ENCODE data around the gene GRIP1. TPM values are rescaled to one million over a fixed set of nuclear protein-coding genes. Genes with fewer than 3 reads are reported as not detected.

GRIP1 gene
- total RNA-seq, 1 donor from 2014 or later, result not detected

DNA sequence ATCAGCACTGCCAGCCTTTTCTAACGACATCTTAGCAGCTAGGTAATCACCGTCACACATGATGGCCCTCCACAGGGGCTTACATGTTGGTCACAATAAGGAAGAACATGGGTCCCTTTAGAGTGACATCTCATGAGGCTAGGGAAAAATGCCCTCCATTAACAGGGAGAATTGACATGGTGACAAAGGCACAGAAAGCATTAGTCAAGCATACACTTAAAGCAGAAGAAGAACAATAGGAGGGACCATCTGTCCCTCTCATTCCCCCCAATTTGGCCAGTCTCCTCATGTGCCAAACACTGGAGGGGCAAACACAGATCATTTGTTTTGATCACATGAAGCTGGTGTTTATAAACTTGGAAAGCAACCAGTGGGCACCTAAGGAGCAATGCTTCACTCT, 78.0 kb downstream of the GRIP1 start:
- intact Hi-C loops (cut with micrococcal nuclease), result no loop called here
- H3K27ac Mint-ChIP-seq, result no peak overlapping the region
- no peaks in the 10 kb centered on the region for H3K9me3 Mint-ChIP-seq
- H3K4me3 Mint-ChIP-seq (ENCODE audit: low read depth), result no peak overlapping the region
- no peaks in the 10 kb centered on the region for H3K4me1 Mint-ChIP-seq (ENCODE audit: low read depth)
- peaks cover 5% of the 10 kb centered on the region for H3K27me3 Mint-ChIP-seq (ENCODE audit: low read depth)
- H3K36me3 Mint-ChIP-seq (ENCODE audit: low read depth), result no peaks in the 10 kb centered on the region
- no peak for DNase-seq (ENCODE audit: low spot score)

DNA sequence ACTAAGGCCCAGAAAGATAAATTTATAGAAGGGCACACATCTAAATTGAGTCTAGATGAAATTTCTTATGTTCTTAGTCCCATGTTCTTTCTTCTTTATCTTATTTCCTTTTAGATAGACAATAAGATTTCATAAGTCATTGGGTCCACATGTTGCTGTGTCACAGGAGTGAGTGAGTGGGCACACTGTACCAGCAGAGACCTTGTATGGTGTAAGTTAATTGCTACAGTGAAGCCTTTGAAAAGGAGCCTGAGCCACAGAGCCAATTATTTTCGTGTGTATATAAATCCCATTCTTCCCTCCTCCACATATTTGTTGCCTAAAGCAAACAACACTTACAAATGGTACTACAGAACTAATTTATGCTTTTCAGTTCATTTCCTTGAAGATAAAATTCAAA, 79.1 kb downstream of the GRIP1 start:
- no peak overlapping the region for H3K27ac Mint-ChIP-seq
- H3K4me3 Mint-ChIP-seq (ENCODE audit: low read depth), result no peak overlapping the region
- no peak for DNase-seq (ENCODE audit: low spot score)
- no peaks in the 10 kb centered on the region for H3K36me3 Mint-ChIP-seq (ENCODE audit: low read depth)
- peaks cover 5% of the 10 kb centered on the region for H3K27me3 Mint-ChIP-seq (ENCODE audit: low read depth)
- no peaks in the 10 kb centered on the region for H3K4me1 Mint-ChIP-seq (ENCODE audit: low read depth)
- no peaks in the 10 kb centered on the region for H3K9me3 Mint-ChIP-seq
- intact Hi-C loops (cut with micrococcal nuclease), result no loop called here

GRCh38 chr12:66598608-66599007, 80.3 kb downstream of the GRIP1 start:
- Mint-ChIP-seq H3K36me3 (ENCODE audit: low read depth) (no peaks in the 10 kb centered on the region), H3K27ac (no peak overlapping the region), H3K27me3 (ENCODE audit: low read depth) (peaks cover 5% of the 10 kb centered on the region), H3K4me3 (ENCODE audit: low read depth) (no peak overlapping the region), H3K9me3 (no peaks in the 10 kb centered on the region), H3K4me1 (ENCODE audit: low read depth) (no peaks in the 10 kb centered on the region)
- no peak for DNase-seq (ENCODE audit: low spot score)
- intact Hi-C loops (cut with micrococcal nuclease), result no loop called here

- no peaks in the 10 kb centered on the region for H3K36me3 Mint-ChIP-seq (ENCODE audit: low read depth)
- peaks cover 5% of the 10 kb centered on the region for H3K27me3 Mint-ChIP-seq (ENCODE audit: low read depth)
- no peaks in the 10 kb centered on the region for H3K9me3 Mint-ChIP-seq
- intact Hi-C loops (cut with micrococcal nuclease), result no loop called here
- DNase-seq (ENCODE audit: low spot score), result no peak
- no peak overlapping the region for H3K27ac Mint-ChIP-seq
- H3K4me3 Mint-ChIP-seq (ENCODE audit: low read depth), result no peak overlapping the region
- H3K4me1 Mint-ChIP-seq (ENCODE audit: low read depth), result no peaks in the 10 kb centered on the region
Observed at GRCh38 chr12:66598079-66598478, 80.8 kb downstream of the GRIP1 start.

- H3K36me3 Mint-ChIP-seq (ENCODE audit: low read depth), result no peaks in the 10 kb centered on the region
- DNase-seq (ENCODE audit: low spot score), result no peak
- H3K27me3 Mint-ChIP-seq (ENCODE audit: low read depth), result no peaks in the 10 kb centered on the region
- H3K27ac Mint-ChIP-seq, result no peak overlapping the region
- H3K4me1 Mint-ChIP-seq (ENCODE audit: low read depth), result no peaks in the 10 kb centered on the region
- no peaks in the 10 kb centered on the region for H3K9me3 Mint-ChIP-seq
- H3K4me3 Mint-ChIP-seq (ENCODE audit: low read depth), result no peak overlapping the region
- intact Hi-C loops (cut with micrococcal nuclease), result no loop called here
Observed at GRCh38 chr12:66596199-66596598, 82.7 kb downstream of the GRIP1 start.

- Mint-ChIP-seq H3K36me3 (ENCODE audit: low read depth) (no peaks in the 10 kb centered on the region), H3K27ac (no peak overlapping the region), H3K27me3 (ENCODE audit: low read depth) (no peaks in the 10 kb centered on the region), H3K4me3 (ENCODE audit: low read depth) (no peak overlapping the region), H3K4me1 (ENCODE audit: low read depth) (no peaks in the 10 kb centered on the region), H3K9me3 (no peaks in the 10 kb centered on the region)
- no peak for DNase-seq (ENCODE audit: low spot score)
- intact Hi-C loops (cut with micrococcal nuclease), result no loop called here
Observed at GRCh38 chr12:66594688-66595087, 84.2 kb downstream of the GRIP1 start.

DNA sequence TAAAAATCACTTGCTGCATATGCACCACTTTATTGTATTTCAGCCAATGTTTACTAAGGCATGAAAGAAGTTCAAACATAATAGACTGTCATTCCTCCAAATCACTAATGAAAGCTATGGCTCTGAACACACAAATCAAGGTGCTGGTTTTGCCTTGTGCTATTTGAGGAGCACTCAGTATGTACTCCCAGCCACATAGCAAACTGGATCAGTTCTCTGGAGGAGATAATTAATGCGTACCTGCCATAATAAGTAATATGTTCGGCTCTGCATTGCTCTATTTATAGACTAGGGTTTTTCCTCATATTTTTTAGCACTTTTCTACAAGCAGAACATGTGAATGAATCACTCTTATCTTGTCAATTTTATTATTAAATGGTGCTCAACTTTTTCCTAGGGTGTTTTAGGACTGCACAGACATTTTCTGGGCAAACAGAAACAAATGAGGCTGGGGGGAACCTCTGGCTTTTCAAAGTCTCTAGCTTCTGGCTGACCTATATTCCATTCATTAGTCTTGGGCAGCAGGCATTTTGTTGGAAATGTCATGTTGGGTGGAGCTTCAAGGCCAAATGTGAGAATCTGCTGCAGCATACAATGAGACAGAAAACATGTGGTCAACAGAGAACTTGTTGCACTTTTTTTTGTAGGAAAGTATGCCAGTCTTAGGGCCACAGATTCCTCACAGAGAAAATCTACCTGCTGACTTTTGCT, 88.4 kb downstream of the GRIP1 start:
- Mint-ChIP-seq H3K36me3 (ENCODE audit: low read depth) (no peaks in the 10 kb centered on the region), H3K4me1 (ENCODE audit: low read depth) (no peaks in the 10 kb centered on the region), H3K9me3 (no peaks in the 10 kb centered on the region), H3K27ac (no peak overlapping the region), H3K27me3 (ENCODE audit: low read depth) (no peaks in the 10 kb centered on the region), H3K4me3 (ENCODE audit: low read depth) (no peak overlapping the region)
- no peak for DNase-seq (ENCODE audit: low spot score)
- intact Hi-C loops (cut with micrococcal nuclease), result no loop called here

DNA sequence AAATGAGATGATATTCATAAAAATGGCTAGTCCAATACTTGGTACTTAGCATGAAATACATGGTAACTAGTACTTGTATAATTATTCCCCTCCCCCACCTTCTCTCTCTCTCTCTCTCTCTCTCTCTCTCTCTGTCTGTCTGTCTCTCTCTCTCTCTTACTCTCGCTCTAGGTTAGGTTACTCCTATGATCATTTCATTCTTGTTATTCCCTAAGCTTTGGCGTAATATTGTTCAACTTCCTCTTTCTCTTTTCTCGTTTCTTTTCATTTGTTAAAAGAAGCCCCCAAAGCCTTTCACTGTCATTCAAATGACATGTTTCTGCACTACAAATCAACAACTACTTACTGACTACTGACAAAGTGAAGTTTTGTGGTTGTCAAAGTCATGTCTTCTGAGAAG, 89.8 kb downstream of the GRIP1 start:
- H3K4me3 Mint-ChIP-seq (ENCODE audit: low read depth), result no peak overlapping the region
- H3K9me3 Mint-ChIP-seq, result no peaks in the 10 kb centered on the region
- no peak overlapping the region for H3K27ac Mint-ChIP-seq
- DNase-seq (ENCODE audit: low spot score), result no peak
- H3K4me1 Mint-ChIP-seq (ENCODE audit: low read depth), result no peaks in the 10 kb centered on the region
- intact Hi-C loops (cut with micrococcal nuclease), result no loop called here
- no peaks in the 10 kb centered on the region for H3K27me3 Mint-ChIP-seq (ENCODE audit: low read depth)
- no peaks in the 10 kb centered on the region for H3K36me3 Mint-ChIP-seq (ENCODE audit: low read depth)

DNA sequence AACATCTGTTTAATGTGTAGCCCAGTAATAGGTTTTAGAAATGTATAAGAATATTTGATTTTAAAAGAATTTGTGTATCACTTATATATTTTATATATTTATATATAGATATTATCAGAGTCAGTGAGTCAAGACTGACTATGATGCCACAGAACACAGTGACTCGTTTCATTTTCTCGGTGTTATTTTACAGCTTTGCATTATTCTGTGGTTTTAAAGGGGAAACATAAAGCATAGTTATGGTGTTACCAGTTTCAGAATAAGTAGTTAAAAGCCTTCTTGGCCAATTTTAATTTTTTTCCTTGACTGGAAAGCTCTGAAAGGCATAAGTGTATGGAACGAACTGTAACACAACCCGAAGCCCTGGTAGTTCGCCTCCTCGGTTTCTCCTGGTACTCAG, 91.0 kb downstream of the GRIP1 start:
- Mint-ChIP-seq H3K27ac (no peak overlapping the region), H3K4me1 (ENCODE audit: low read depth) (no peaks in the 10 kb centered on the region), H3K9me3 (no peaks in the 10 kb centered on the region), H3K36me3 (ENCODE audit: low read depth) (no peaks in the 10 kb centered on the region), H3K4me3 (ENCODE audit: low read depth) (no peak overlapping the region), H3K27me3 (ENCODE audit: low read depth) (no peaks in the 10 kb centered on the region)
- intact Hi-C loops (cut with micrococcal nuclease), result no loop called here
- no peak for DNase-seq (ENCODE audit: low spot score)

GRCh38 chr12:66584673-66585072, 94.2 kb downstream of the GRIP1 start:
- no peak for DNase-seq (ENCODE audit: low spot score)
- intact Hi-C loops (cut with micrococcal nuclease), result no loop called here
- Mint-ChIP-seq H3K4me1 (ENCODE audit: low read depth) (no peaks in the 10 kb centered on the region), H3K9me3 (no peaks in the 10 kb centered on the region), H3K27ac (no peak overlapping the region), H3K4me3 (ENCODE audit: low read depth) (no peak overlapping the region), H3K36me3 (ENCODE audit: low read depth) (no peaks in the 10 kb centered on the region), H3K27me3 (ENCODE audit: low read depth) (no peaks in the 10 kb centered on the region)

DNA sequence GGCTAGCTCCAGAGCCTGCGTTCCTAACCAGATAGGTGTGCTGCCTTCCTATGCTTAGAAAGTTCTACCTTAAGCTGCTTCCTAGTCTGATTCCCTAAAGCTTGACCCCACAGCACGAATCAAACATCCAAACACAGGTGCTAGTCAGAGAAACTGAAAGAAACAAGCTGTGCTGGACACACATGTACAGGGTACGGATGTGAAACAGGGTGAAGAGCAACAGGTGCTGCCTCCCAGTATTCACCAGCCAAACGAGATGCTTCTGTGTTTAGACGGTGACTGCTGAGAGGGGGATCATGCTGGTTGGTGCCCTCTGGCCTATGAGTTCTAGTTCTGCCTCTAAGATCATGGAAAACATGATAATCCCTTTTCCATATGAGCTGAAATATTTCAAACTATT, 105.3 kb downstream of the GRIP1 start:
- DNase-seq (ENCODE audit: low spot score), result no peak
- Mint-ChIP-seq H3K9me3 (peaks cover 6% of the 10 kb centered on the region), H3K27ac (no peak overlapping the region), H3K27me3 (ENCODE audit: low read depth) (no peaks in the 10 kb centered on the region), H3K4me1 (ENCODE audit: low read depth) (no peaks in the 10 kb centered on the region), H3K4me3 (ENCODE audit: low read depth) (no peak overlapping the region), H3K36me3 (ENCODE audit: low read depth) (no peaks in the 10 kb centered on the region)
- intact Hi-C loops (cut with micrococcal nuclease), result no loop called here

DNA sequence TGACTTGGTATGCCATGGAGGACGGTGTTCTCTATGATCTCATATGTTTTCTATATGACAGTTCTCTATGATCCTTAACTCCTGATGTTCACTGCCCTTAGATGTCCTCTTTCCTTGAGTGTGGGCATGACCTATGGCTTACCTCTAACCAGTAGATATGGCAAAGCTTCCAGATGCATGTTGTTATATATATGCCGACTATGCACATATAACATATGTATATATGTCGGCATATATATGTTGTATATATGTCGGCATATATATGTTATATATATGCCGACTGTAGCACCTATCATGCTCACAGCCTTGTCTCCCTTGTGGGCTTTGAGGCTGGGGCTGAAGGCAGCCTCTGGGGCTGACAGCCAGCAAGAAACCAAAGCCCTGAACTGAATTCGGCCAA, 106.0 kb downstream of the GRIP1 start:
- no peak for DNase-seq (ENCODE audit: low spot score)
- Mint-ChIP-seq H3K4me1 (ENCODE audit: low read depth) (no peaks in the 10 kb centered on the region), H3K9me3 (peaks cover 6% of the 10 kb centered on the region), H3K27me3 (ENCODE audit: low read depth) (no peaks in the 10 kb centered on the region), H3K4me3 (ENCODE audit: low read depth) (no peak overlapping the region), H3K27ac (no peak overlapping the region), H3K36me3 (ENCODE audit: low read depth) (no peaks in the 10 kb centered on the region)
- intact Hi-C loops (cut with micrococcal nuclease), result no loop called here

DNA sequence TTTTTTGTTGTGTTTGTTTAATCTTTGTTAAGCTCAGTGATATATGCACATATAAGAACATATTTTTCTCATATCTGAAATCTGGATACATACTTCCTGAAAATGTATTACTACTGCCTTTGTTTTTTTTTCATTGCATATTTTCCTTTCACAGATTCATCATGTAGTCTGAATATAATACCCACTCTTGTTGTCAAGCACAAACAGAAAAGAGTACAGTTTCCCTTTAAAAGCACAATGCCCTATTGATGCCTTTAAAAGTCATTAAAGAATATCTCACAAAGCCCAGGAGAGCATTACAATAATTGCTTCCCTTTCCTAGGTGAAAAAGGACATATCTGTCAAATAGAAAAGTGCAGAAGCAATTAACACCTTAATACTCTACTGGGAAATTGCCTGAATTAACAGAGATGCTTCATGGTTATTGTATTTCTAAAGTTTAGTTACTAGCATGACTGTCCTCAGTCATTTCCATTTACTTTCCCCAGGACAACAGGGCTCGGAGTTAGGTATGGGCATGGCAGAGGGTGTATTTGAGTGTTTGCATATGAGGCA, 107.4 kb downstream of the GRIP1 start:
- no peak overlapping the region for H3K4me3 Mint-ChIP-seq (ENCODE audit: low read depth)
- no peaks in the 10 kb centered on the region for H3K9me3 Mint-ChIP-seq
- intact Hi-C loops (cut with micrococcal nuclease), result no loop called here
- no peaks in the 10 kb centered on the region for H3K4me1 Mint-ChIP-seq (ENCODE audit: low read depth)
- H3K27me3 Mint-ChIP-seq (ENCODE audit: low read depth), result no peaks in the 10 kb centered on the region
- H3K36me3 Mint-ChIP-seq (ENCODE audit: low read depth), result no peaks in the 10 kb centered on the region
- H3K27ac Mint-ChIP-seq, result no peak overlapping the region
- no peak for DNase-seq (ENCODE audit: low spot score)

GRCh38 chr12:66563220-66563619, 115.7 kb downstream of the GRIP1 start:
- intact Hi-C loops (cut with micrococcal nuclease), result no loop called here
- Mint-ChIP-seq H3K36me3 (ENCODE audit: low read depth) (no peaks in the 10 kb centered on the region), H3K4me3 (ENCODE audit: low read depth) (no peak overlapping the region)

More at GRCh38 chr12:66563220-66563619, 115.7 kb downstream of the GRIP1 start:
- no peaks in the 10 kb centered on the region for H3K27me3 Mint-ChIP-seq (ENCODE audit: low read depth)
- no peak overlapping the region for H3K27ac Mint-ChIP-seq
- peaks cover 14% of the 10 kb centered on the region for H3K9me3 Mint-ChIP-seq
- no peak for DNase-seq (ENCODE audit: low spot score)
- no peaks in the 10 kb centered on the region for H3K4me1 Mint-ChIP-seq (ENCODE audit: low read depth)
